ENCODE results near the gene ARHGEF28.

- TF ChIP-seq YY1 (IDR thresholded peaks at IDR 0.05; ENCODE audit: insufficient read depth, insufficient read length) (no peak), SUZ12 (IDR thresholded peaks at IDR 0.05; ENCODE audit: extremely low read depth, insufficient read depth, insufficient read length) (no peak)
These were observed 8.3 kb upstream of the ARHGEF28 start for GRCh38 chr5:73617510-73618279.
